ENCODE measurements around the gene GALNT14. TPM values are rescaled to one million over a fixed set of nuclear protein-coding genes. Genes with fewer than 3 reads are reported as not detected.

GALNT14 gene
- total and polyA plus RNA-seq, 2 of the 13 experiments (the other 11 are each of a cell fraction or from before 2014, with no cell fraction given) = not detected

GRCh38 chr2:30957591-30957990, 180.6 kb downstream of the GALNT14 start:
- 41% methylated on average over 4 of the region's 5 CpGs for WGBS (ENCODE audit: low lambda C conversion rate)
- no peaks in the 10 kb centered on the region for H3K4me1 ChIP-seq (ENCODE audit: insufficient read depth, low read length)
- TF ChIP-seq ZNF678 (CRISPR knock-in tag; IDR thresholded peaks at IDR 0.05) (no peak), ZNF569 (CRISPR knock-in tag; IDR thresholded peaks at IDR 0.05; ENCODE audit: borderline replicate concordance) (no peak), ZNF34 (CRISPR knock-in tag; IDR thresholded peaks at IDR 0.05; ENCODE audit: borderline replicate concordance) (no peak), ZNF33A (CRISPR knock-in tag; IDR thresholded peaks at IDR 0.05; ENCODE audit: borderline replicate concordance) (no peak), FOXP1 (IDR thresholded peaks at IDR 0.05) (no peak), FOXP1 (CRISPR knock-in tag; IDR thresholded peaks at IDR 0.05) (no peak), BRD4 (CRISPR knock-in tag; IDR thresholded peaks at IDR 0.05) (no peak), MNT (IDR thresholded peaks at IDR 0.05) (no peak), ZNF772 (CRISPR knock-in tag; IDR thresholded peaks at IDR 0.05) (no peak), ZNF639 (CRISPR knock-in tag; conservative IDR thresholded peaks at IDR 0.05) (no peak)
- H3K27ac ChIP-seq (ENCODE audit: extremely low read length, insufficient read depth, low read length) = no peak overlapping the region
- peaks cover 0 to 20% of the 10 kb centered on the region in 2 experiments; a peak in 4 of 5 replicates for H3K27me3 ChIP-seq (ENCODE audit: control insufficient read depth in 1 of 2, insufficient read depth in 2 of 2, low read length in 2 of 2)
- CTCF ChIA-PET (ENCODE audit: low intra/inter-chr PET ratio, low total read pairs) = no interaction called here
- no peaks in the 10 kb centered on the region for H3K79me2 ChIP-seq (ENCODE audit: insufficient read depth, low read length)
- H3K9ac ChIP-seq (ENCODE audit: insufficient read depth, low read depth, low read length) = no peak overlapping the region
- DNase-seq (ENCODE audit: low spot score) (no peak), ATAC-seq (no peak), FAIRE-seq (no peak)
- no peaks in the 10 kb centered on the region for H3K36me3 ChIP-seq (replicated peaks in 1 of 2; ENCODE audit: control insufficient read depth in 1 of 2, insufficient read depth in 2 of 2, low read length in 2 of 2)
- H4K20me1 ChIP-seq (ENCODE audit: insufficient read depth, low read length) = no peaks in the 10 kb centered on the region
- in situ Hi-C loops (cut with HindIII; ENCODE audit: extremely low pct_ligation_motif_present, low pct_unique_long_range_greater_than_20kb) = no loop called here
- BruUV-seq (replicated peaks) = no TSS peak
- intact Hi-C loops (cut with micrococcal nuclease; ENCODE audit: unreplicated experiment) = no loop called here
- no peak overlapping the region for H3K4me2 ChIP-seq (ENCODE audit: low read depth, low read length)
- H3K9me3 ChIP-seq (ENCODE audit: low read length) = no peaks in the 10 kb centered on the region
- no peak overlapping the region for H3K4me3 ChIP-seq (replicated peaks in 1 of 3; ENCODE audit: insufficient read depth in 1 of 3, low read depth in 2 of 3, low read length in 3 of 3)
- no peak overlapping the region for H2AFZ ChIP-seq (ENCODE audit: low read length)
- POLR2A ChIA-PET = no interaction called here
